NOMO-1 (cell line): ENCODE data around the gene FRMD4A.
"Not testable (repeated sequence)": the region's sequence is repeated elsewhere in the genome, so short reads cannot be mapped to it uniquely, and the experiment has no call there.

Experiments used
- DNase-seq, 2 experiments: peaks; one replicate each; lab custom pipeline; 2025; ENCODE audit not compliant: unreplicated experiment in 2 of 2; lab: John Stamatoyannopoulos, UW

The FRMD4A gene

DNA sequence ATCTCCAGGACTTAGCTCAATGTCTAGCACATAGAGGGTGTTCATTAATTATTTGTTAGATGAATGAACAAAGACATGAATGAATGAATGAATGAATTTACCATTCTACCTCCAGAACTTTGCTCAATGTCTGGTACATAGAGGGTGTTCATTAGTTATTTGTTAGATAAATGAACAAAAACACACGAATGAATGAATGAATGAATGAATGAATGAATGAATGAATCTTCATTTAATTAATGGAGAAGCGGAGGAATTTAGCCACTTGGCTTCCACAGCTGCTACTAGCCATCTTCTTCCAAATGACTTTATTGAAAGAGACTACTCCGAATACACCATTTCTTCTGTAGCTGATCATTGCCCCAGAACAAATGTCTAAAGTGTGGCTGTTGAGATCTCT, 368.9 kb downstream of the FRMD4A start:
- no peak for DNase-seq

DNA sequence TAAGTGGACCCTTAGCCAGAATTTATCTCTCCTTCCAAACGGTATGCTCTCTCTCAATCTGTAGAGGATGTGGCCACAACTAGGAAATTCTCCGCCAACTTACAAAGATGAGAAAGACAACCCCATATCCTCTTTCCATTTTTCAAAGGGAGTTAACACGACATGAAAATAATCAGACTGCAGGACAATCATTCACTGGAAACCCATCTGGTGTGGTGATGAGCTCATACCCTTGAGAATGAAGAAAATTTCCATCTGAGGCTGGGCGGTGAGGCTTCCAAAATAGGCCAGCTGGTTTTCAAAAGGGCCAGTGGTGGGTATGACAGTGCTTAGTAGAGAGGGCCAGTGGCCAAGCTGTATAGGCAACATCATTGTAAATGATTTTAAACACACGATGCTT, 369.6 kb downstream of the FRMD4A start:
- DNase-seq = no peak

DNA sequence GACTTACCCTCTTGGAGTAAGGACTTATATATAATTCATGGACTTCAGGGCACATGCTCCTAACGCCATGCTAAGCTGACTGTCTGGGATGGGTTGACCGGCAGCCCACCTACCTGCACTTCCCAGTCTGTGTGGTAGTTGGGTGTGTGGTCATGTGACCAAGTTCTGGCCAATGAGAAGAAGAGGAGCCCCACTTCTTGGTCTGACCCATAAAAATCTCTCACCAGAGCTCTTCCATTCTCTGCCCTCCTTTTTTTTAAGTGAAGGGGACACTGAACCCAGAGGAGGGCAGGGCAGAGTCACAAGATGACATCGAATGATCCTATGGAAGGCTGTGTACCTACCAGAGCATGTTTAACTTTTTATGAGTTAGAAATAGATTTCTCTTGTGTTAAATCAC, 370.1 kb downstream of the FRMD4A start:
- no peak for DNase-seq

DNA sequence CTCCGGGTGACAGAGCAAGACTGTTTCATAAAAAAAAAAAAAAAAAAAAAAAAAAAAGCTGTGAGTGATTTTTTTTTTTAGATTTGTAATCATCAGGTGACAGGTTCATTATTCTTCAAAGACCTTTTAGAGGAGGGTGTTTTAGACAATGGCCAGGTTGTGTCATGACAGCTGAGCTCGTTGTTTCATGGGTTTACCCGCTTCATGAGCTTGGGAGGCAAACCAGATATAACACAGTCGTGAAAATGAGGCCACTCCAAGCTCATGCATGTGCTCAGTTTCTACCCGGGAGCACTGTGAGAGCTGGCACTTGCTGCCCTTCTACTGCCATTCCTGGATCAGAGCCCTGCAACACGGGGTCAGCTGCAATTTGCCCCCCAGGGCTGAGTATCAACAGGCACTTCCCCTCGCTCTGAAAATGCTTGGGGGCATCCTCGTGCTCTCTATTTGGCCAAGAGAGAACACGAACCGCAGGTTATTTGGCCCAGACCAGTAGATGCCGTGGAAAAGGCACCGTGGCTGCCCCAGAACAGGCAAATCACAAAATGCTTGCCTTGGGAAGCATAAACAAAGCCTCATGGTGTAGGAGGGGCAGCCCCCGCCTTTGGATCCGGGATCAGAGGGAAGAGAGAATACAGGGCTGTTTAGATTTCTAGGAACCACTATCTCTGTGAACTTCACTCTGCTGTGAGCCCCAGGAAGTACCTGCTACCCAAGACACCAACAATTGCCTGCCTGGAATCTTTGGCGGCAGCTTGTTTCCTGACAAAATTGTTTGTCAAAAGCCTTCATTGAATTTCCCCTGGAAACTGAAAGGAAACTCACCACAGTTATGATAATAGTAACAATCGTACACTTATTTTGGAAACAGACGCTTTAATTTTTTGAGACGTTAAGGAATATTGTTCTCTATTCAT, 371.0 kb downstream of the FRMD4A start:
- DNase-seq = no peak

DNA sequence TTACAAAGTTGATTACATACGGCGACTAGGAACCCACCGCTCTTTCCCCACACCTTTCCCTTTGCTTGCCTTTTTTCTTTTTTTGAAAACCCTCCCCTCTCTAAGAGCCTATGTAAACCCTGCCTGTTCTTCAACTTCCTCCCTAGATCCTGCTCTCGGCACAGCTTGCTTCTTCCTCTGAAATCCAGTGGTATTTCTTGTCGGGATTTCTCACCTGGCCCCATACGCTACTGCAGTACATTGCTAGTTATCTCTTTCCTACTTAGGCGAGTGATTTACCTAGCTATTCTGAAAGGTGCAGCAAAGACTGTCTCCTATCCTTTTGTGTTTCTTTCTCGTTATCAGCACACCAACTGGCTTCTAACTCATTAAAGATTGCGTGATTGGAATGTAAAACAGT, 372.9 kb downstream of the FRMD4A start:
- no peak for DNase-seq

DNA sequence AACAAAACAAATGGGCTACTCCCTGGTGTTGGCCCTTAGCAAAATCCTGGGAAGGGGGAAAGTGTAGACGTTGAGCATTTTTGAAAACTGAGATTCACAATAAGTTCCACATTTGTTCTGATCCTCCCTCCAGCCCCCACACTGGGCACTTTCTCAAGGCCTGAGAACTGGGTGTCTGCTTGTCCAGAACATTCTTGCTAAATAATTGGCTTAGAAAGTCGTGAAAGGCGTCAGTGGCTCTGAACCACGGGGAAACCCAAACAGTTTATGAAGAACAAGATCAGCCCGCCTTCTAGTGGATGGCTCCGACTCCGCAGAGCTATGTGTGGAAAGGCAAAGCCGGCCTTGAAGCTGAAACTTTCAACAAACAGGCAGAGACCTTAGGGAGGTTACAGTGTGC, 373.9 kb downstream of the FRMD4A start:
- no peak for DNase-seq

DNA sequence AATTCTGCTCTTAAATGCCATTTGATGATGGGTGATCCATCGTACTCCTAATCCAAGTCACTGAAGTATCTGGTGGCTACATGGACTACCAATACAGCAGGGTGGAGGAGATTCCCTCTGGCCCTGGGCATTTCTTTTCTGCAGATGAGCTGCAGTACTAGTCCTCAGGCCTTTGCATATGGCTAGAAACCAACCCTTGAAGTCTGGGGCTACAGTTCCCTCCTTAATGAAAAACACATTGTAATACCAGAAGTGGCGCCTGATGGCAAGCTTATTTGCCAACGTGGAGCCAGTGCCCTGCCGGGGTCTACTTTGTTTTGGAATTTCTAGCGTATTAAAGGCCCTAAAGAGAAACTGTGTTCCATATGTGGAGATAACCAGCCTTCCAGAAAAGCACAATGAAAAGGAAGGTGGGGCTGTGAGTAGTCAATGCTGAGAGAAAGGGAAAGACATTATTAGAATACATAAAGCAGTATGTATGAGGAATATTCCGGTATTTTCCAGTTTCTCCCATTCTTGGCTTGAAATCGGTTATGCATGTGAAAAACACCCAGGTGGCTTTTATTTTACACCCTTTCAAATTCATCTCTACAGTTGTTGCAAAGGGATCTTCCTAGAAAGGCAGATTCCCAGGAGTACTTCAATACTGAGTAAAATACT, 375.2 kb downstream of the FRMD4A start:
- DNase-seq = no peak

DNA sequence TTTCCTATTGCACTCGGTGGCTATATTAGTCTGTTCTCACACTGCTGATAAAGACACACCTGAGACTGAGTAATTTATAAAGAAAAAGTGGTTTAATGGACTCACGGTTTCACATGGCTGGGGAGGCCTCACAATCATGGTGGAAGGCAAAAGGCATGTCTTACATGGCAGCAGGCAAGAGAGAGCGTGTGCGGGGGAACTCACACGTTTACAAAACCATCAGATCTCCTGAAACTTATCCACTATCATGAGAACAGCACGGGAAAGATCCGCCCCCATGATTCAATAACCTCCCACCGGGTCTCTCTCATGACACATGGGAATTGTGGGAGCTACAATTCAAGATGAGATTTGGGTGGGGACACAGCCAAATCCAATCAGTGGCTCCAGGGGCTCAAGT, 376.5 kb downstream of the FRMD4A start:
- not testable (repeated sequence) for DNase-seq

DNA sequence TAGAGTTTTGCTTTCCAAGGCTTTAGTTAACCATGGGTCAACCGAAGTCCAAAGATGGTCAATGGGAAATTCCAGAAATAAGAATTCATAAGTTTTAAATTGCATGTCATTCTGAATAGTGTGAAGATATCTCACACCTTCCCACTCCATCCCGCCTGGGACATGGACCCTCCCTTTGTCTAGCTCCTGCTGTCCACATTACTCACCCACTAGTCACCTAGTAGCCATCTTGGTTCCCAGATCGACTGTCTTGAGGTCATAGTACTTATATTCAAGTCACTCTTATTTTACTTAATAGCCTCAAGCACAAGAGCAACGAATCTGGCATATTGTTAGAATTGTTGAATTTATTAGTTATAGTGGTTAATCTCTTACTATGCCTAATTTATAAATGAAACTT, 377.4 kb downstream of the FRMD4A start:
- DNase-seq = no peak

DNA sequence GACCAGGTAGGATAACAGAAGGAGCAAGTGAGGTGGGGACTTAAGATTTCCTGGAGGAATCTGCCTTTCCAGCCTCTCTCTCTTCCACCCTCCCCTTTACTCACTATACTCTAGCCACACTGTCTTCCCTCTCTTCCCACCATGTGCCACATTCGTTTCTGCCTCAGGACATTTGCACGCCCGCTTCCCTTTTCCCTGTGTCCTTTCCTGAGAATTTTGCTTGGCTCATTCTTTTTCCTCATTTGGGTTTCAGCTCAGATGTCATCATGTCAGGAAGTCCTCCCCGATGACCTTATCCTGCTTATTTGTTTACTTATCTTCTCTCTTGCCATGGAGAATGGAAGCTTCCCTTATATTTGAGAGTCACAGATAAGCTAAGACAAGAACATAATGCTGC, 380.2 kb downstream of the FRMD4A start:
- DNase-seq = no peak

DNA sequence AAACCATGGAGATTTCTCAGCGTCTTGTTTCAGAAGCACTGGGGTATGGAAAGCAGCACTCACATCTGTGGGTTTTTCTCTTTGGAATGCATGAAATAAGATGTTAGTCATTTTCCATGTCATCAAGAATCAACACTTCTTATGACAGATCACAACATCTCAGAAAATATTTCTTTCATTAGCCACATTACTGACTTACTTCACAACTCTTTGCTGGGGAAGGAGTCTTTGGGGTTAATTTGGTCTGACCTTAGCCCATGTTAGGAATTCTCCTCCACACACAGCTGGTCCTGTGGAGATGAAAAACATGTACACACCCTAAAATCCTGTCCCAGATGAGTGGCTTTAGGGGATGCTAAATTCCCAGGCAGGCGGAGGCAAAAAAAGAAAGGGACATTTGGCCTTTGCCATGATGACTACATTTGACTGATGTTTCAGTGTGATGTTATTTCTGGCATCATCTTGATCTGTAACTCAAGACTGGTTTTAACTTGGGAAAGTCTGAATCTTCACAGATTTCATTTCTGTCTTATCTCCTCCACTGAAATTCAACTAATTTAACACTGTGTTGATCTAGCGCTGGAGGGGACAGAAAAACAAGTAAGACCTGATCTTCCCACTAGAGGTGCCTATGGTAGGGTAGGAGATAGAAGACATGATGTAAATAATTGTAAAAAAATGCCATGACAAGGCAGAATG, 380.7 kb downstream of the FRMD4A start:
- DNase-seq = no peak

DNA sequence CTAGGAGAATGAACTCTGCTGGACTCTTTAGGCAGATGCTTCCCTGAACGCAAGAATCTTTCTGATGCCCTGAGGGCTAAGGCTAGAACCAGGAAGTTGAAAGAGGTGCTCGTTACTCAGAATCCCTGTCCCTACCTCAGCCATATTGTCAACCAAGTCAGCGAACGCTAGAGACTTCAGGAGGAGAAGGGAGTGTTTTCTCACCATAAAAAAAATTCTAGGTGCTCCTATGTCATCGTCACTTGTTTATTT, 384.6 kb downstream of the FRMD4A start:
- no peak for DNase-seq

DNA sequence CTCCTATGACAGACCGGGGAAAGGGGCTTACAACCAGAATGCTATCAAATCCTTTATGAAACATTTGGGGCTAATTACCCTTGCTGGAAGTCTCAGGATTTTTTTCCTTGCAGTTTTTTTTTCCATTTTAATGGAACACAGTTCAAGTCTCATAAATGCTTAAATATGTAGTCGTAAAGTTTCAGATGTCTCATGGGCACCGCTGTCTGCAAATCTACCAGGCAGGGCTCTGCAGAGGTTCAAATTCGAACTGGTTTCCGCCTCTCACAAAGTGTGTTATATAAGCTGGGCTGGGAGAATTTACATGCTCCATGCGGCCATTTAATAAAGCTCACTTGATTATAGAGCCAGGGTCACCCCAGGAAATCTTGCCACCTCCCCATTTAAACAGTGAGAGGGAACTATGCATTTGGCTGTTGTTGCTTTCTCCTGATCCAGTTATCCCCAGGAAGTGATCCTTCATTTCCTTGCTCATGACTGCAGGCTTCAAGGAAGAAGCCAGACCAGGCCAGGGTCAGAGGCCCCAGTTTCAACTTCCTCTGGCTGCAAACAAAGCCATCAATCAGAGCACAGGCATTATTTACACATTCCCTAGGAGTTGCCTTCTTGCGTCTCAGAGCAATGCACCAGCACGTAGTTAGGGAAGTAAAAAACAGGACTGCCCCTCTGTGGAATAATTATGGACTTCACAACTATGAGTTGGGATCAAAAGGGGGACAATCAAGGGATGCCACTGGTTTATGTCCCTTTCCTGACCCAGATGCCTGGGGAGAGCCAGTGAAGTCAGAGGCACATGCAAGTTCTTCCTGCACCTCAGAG, 385.1 kb downstream of the FRMD4A start:
- DNase-seq = peak in 1 of 2 experiments; percentile 5

DNA sequence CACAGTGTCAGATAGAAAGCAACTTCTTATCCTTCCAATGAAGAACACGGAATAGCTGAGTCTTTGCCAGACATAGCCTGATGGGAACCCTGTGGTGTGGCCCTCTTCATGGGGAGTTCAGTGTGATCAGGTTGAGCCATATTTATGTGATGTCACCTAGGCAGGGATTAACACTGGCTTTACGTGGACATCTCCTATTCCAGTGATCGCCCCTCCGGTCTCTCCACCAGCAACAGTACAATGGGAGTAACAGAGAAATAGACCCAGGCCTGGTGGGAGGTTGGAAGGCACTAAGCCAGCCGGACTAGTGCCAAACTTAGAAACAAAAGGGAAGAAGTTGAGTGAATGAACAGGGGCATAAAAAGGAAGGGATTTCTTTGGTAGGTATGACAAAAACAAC, 385.9 kb downstream of the FRMD4A start:
- no peak for DNase-seq

DNA sequence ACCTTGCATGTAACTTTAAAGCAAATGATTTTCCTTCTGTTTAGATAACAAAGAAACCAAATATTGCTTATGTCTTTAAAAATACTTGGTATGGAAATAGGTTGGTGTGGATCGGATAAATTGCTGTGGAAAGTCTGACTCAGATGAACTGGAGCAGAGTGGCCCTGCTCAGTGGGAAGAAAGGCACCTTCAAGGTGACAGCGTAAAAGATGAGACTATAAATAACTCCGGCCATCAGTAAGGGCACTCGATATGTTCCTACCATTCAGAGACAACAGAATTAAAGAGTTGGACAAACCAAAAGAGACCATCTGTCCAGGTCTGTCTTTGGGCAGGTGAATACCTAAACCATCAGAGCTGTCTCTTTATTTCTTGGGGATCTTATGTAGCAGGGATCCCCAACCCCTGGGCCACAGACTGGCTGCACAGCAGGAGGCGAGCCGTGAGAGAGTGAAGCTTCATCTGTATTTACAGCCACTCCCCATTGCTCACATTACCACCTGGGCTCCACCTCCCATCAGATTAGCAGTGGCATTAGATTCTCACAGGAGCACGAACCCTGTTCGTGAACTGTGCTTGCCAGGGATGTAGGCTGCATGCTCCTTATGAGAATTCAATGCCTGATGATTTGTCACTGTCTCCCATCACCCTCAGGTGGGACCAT, 386.9 kb downstream of the FRMD4A start:
- no peak for DNase-seq

DNA sequence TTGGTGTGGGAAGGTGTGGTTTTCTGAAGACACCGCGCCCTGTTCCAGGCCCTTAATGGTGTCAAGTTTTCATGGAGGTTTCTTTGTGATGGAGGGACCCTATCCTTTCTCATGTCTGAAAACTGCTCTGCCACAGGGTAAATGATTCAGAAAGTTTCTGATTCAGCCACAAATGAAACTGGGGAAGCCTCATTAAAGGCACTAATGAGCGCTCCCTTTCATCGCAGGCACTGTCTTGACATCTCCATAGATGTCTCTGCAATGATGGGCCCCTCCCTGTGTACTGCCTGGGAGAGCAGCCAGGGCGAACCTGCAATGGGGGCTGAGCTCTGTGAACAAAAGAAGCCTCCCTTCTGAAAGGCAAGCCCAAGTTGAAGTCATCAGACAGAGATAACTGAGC, 388.7 kb downstream of the FRMD4A start:
- no peak for DNase-seq

DNA sequence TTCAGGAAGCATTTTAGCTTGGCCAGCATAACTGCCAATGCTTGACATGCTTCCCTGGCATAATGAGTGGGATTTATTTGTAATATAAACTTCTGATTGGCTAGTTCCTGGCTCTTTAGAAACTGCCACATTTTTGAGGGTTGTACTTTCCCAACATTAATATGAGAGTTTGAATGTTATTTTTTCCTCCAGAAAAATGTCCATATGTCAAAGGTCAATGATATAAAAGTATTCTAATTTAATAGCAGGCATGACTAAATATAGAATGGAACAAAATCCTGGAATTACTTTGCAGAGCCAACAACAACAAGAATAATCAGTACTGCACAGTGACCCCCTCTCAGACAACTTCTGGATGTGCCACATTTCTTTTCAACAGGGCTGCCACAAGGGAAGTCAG, 391.3 kb downstream of the FRMD4A start:
- no peak for DNase-seq

DNA sequence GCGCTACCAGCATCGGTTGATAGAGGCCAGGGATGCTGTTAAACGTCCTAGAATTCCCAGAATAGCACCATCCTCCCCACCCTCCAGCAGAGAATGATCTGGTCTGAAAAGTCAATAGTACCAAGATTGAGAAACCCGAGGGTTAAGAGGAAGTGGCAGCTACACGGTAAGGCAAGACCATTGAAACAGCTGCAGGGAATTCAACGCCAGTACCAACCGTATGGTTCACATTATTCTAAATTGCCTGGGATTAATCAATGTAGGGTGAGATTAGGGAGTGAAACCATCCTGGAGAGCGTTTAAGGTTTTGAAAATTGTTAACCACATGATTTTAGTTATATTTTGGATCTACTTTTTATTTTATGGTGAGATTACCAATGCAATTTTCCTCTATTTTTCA, 391.8 kb downstream of the FRMD4A start:
- DNase-seq = peak in 1 of 2 experiments; percentile 37

DNA sequence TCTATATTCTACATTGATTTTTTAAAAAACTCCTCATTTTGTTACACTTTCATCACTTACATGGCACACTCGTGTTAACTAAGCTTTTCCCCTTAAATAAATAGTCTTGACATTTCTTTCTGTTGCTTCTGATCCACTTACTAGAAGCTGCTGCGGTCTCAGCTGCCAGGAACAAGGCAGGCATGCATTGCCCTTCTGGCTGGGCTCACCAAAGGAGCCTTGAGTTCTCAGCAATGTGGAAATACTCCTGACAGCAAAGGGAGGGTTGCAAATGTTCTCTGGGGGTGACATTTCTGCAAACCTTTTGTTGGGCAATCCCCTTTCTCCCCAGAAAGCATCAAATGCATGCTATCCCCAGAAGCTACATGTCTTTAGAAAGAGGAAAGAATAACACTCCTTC, 393.9 kb downstream of the FRMD4A start:
- DNase-seq = no peak

DNA sequence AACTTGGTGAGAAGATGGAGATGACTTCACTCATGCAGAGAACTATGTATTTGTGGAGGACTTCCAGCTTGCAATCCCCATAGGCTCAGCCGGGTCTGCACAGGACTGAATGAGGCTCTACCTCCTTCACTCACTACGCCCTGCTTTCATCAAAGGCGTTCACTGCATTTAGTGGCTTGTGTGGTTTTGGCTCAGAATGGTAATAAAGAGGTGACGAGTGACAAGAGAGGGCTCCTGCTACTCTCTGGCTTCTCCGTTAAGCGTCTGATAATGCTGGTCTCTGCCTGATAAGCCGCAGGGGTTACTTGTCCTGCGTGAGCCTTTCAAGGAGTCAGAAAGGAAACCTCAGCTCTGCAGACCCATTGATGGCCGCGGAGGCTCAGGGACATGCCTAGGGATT, 400.6 kb downstream of the FRMD4A start:
- no peak for DNase-seq

DNA sequence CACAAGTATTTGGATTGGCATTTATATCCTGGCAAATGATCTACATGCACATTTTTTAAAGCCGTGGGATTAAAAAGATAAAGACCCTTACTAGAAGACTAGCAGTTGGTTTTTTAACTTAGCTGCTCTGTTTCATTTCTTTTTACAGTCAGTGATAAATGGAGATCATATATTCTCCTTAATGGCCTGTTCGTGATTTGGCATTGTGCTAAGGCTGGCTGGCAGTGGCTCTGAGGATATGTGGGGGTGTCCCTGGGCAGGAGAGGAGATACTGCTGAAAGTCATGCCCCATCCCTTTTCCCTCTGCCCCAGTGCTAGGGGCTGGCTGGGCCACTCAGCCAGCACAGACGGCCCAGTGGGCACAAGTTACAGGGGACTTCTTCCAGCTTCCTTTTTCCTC, 402.3 kb downstream of the FRMD4A start:
- DNase-seq = no peak
